ENCODE results near the gene MATCAP1.

The MATCAP1 gene

GRCh38 chr16:67142342-67142741 lies 41.4 kb downstream of the MATCAP1 start:
- no peak for TF ChIP-seq Cebpa-rat (IDR thresholded peaks at IDR 0.05)
- Histone ChIP-seq H3K4me2 (no peak overlapping the region), H3K27me3 (no peaks in the 10 kb centered on the region), H3K9me3 (replicated peaks in 1 of 11) (no peaks in the 10 kb centered on the region), H3K4me1 (no peaks in the 10 kb centered on the region), H3K9ac (no peak overlapping the region), H3K36me3 (peaks cover 99 to 100% (median 100%) of the 10 kb centered on the region in 11 experiments), H3K27ac (no peak overlapping the region), H4K20me1 (peaks cover 0 to 80% (median 16%) of the 10 kb centered on the region in 11 experiments; a peak in 18 of 22 replicates), H3K4me3 (no peak overlapping the region)

- no peaks in the 10 kb centered on the region for H3K27me3 ChIP-seq
- H3K4me3 ChIP-seq, result no peak overlapping the region
- H3K4me2 ChIP-seq, result no peak overlapping the region
- peaks cover 99 to 100% (median 100%) of the 10 kb centered on the region in 11 experiments for H3K36me3 ChIP-seq
- no peaks in the 10 kb centered on the region for H3K4me1 ChIP-seq
- no peak for TF ChIP-seq Cebpa-rat (IDR thresholded peaks at IDR 0.05)
- peaks cover 0 to 72% (median 13%) of the 10 kb centered on the region in 11 experiments; a peak in 15 of 22 replicates for H4K20me1 ChIP-seq
- H3K27ac ChIP-seq, result no peak overlapping the region
- H3K9ac ChIP-seq, result no peak overlapping the region
- H3K9me3 ChIP-seq (replicated peaks in 1 of 11), result no peaks in the 10 kb centered on the region
Measured at GRCh38 chr16:67141391-67141790, 42.4 kb downstream of the MATCAP1 start.

- H3K36me3 ChIP-seq, result peaks cover 97 to 100% (median 100%) of the 10 kb centered on the region in 11 experiments
Measured at GRCh38 chr16:67137605-67138004, 46.2 kb downstream of the MATCAP1 start.

GRCh38 chr16:67129422-67129821 lies 54.3 kb downstream of the MATCAP1 start:
- H3K4me3 ChIP-seq, result no peak overlapping the region
- peaks cover 0 to 79% (median 11%) of the 10 kb centered on the region in 11 experiments; a peak in 10 of 22 replicates for H4K20me1 ChIP-seq
- no peaks in the 10 kb centered on the region for H3K9me3 ChIP-seq (replicated peaks in 1 of 11)
- no peak overlapping the region for H3K9ac ChIP-seq
- peaks cover 78 to 100% (median 92%) of the 10 kb centered on the region in 11 experiments for H3K36me3 ChIP-seq
- no peak overlapping the region for H3K4me2 ChIP-seq
- no peak for TF ChIP-seq Cebpa-rat (IDR thresholded peaks at IDR 0.05)
- H3K27ac ChIP-seq, result no peak overlapping the region
- H3K27me3 ChIP-seq, result no peaks in the 10 kb centered on the region
- H3K4me1 ChIP-seq, result no peaks in the 10 kb centered on the region

More at GRCh38 chr16:67137605-67138004, 46.2 kb downstream of the MATCAP1 start:
- Histone ChIP-seq H3K4me2 (no peak overlapping the region), H3K9ac (no peak overlapping the region), H3K9me3 (replicated peaks in 1 of 11) (no peaks in the 10 kb centered on the region), H3K4me1 (no peaks in the 10 kb centered on the region), H3K27me3 (no peaks in the 10 kb centered on the region), H4K20me1 (peaks cover 0 to 48% (median 0%) of the 10 kb centered on the region in 11 experiments; a peak in 11 of 22 replicates), H3K4me3 (no peak overlapping the region), H3K27ac (no peak overlapping the region)
- TF ChIP-seq Cebpa-rat (IDR thresholded peaks at IDR 0.05), result no peak

GRCh38 chr16:67128887-67129286 lies 54.9 kb downstream of the MATCAP1 start:
- Histone ChIP-seq H4K20me1 (peaks cover 0 to 85% (median 11%) of the 10 kb centered on the region in 11 experiments; a peak in 10 of 22 replicates), H3K9me3 (replicated peaks in 1 of 11) (no peaks in the 10 kb centered on the region), H3K27ac (no peak overlapping the region), H3K36me3 (peaks cover 78 to 100% (median 92%) of the 10 kb centered on the region in 11 experiments), H3K9ac (no peak overlapping the region), H3K4me2 (no peak overlapping the region), H3K27me3 (no peaks in the 10 kb centered on the region), H3K4me1 (no peaks in the 10 kb centered on the region), H3K4me3 (no peak overlapping the region)
- no peak for TF ChIP-seq Cebpa-rat (IDR thresholded peaks at IDR 0.05)

- Histone ChIP-seq H3K36me3 (peaks cover 79 to 100% (median 92%) of the 10 kb centered on the region in 11 experiments), H3K27ac (no peak overlapping the region), H3K4me2 (no peak overlapping the region), H3K27me3 (no peaks in the 10 kb centered on the region), H3K9me3 (replicated peaks in 1 of 11) (no peaks in the 10 kb centered on the region), H3K4me3 (no peak overlapping the region), H4K20me1 (peaks cover 0 to 89% (median 11%) of the 10 kb centered on the region in 11 experiments; a peak in 10 of 22 replicates), H3K4me1 (no peaks in the 10 kb centered on the region), H3K9ac (no peak overlapping the region)
- no peak for TF ChIP-seq Cebpa-rat (IDR thresholded peaks at IDR 0.05)
Measured at GRCh38 chr16:67128417-67128816, 55.3 kb downstream of the MATCAP1 start.

Data from BLaER1 treated with 17β-estradiol and CSF1 and Interleukin-3, amounts not matched to agents 10 nM and 100 nM (cell line).